K562 (cell line): ENCODE results near the gene CPA3. TPM values are rescaled to one million over a fixed set of nuclear protein-coding genes. Genes with fewer than 3 reads are reported as not detected.

Source experiments
- ATAC-seq: fragments of 200-7000 bp; cut with Tn5 transposase; 3 replicates; pipeline ENCODE4 v1.9.1; 2020; ENCODE audit warnings: moderate library complexity
- BruUV-seq: library from RNA; stranded (reverse); fragments of 400-500 nt; replicated peaks from 2 replicates; lab custom pipeline; 2021; lab: Mats Ljungman, UMichigan
- CTCF ChIA-PET: fragments of 300-600 bp; formaldehyde crosslinking; extraction: SDS; loops from one replicate; lab custom pipeline; 2021; ENCODE audit warnings: low intra/inter-chr PET ratio; lab: Yijun Ruan, JAX
- POLR2A ChIA-PET: fragments of 300-600, 350-650 bp; sonication (Branson Sonifier 250); formaldehyde crosslinking; extraction: SDS; loops from one replicate; lab custom pipeline; 2021; ENCODE audit warnings: antibody characterized with exemption, inconsistent platforms; lab: Yijun Ruan, JAX
- DNase-seq, 4 experiments: peaks; one replicate each; pipeline versions ENCODE4 v3.0.0 to v3.0.0-alpha.2; 2011 to 2018; ENCODE audit warnings: low spot score in 3 of 4, mixed read lengths in 3 of 4; ENCODE audit errors: extremely low read depth in 1 of 4
- FAIRE-seq: peaks from 2 replicates; lab custom pipeline; 2011; peaks lifted over from hg19 to GRCh38; lab: Jason Lieb, UNC
- H2AFZ ChIP-seq: 2 replicates; pipeline ENCODE4 v1.6.0; 2011; ENCODE audit warnings: low read depth, low read length, control low read depth, inconsistent platforms
- H3K27ac ChIP-seq: fragments of 200-600 bp; 3 replicates; pipeline ENCODE4 v1.8.0; 2011; ENCODE audit warnings: low read depth, mild to moderate bottlenecking, control low read depth, inconsistent platforms, low read length, moderate library complexity, mixed read lengths; ENCODE audit errors: extremely low read depth
- H3K27me3 ChIP-seq, 2 experiments: fragments of 300-600 bp in 1 of 2; 2 replicates in 1 of 2; 3 replicates in 1 of 2; pipeline versions ENCODE4 v1.6.0 to v1.8.0; 2011; ENCODE audit warnings: inconsistent platforms in 2 of 2, low read length in 2 of 2, mild to moderate bottlenecking in 1 of 2, mixed read lengths in 1 of 2, moderate library complexity in 1 of 2; ENCODE audit not compliant: control insufficient read depth in 2 of 2, insufficient read depth in 2 of 2
- H3K36me3 ChIP-seq: fragments of 300-600 bp; 3 replicates; pipeline ENCODE4 v1.8.0; 2011; ENCODE audit warnings: mild to moderate bottlenecking, low read length, inconsistent platforms; ENCODE audit not compliant: control insufficient read depth, insufficient read depth
- H3K4me1 ChIP-seq, 2 experiments: fragments of 200-600 bp in 1 of 2; replicated peaks in 1 of 2; 2 replicates in 1 of 2; 3 replicates in 1 of 2; pipeline versions ENCODE4 v1.5.1 to v1.8.0; 2011; ENCODE audit warnings: inconsistent platforms in 2 of 2, low read length in 2 of 2, mild to moderate bottlenecking in 1 of 2, mixed read lengths in 1 of 2, moderate library complexity in 1 of 2; ENCODE audit not compliant: control insufficient read depth in 2 of 2, insufficient read depth in 2 of 2
- H3K4me2 ChIP-seq: 2 replicates; pipeline ENCODE4 v1.6.1; 2011; ENCODE audit warnings: low read length, control low read depth, inconsistent platforms, mixed read lengths; ENCODE audit not compliant: insufficient read depth
- H3K4me3 ChIP-seq: fragments of 200-600 bp; sonication (generic), shearing (Covaris generic); 2 replicates; pipeline ENCODE4 v1.5.1; 2016; ENCODE audit warnings: control low read depth, inconsistent platforms
- H3K79me2 ChIP-seq: fragments of 200-600 bp; 3 replicates; pipeline ENCODE4 v1.8.0; 2011; ENCODE audit warnings: low read length, inconsistent platforms; ENCODE audit not compliant: control insufficient read depth, insufficient read depth
- H3K9ac ChIP-seq, 2 experiments: 2 replicates each; pipeline versions ENCODE4 v1.6.0 to v1.6.1; 2011; ENCODE audit warnings: low read depth in 2 of 2, low read length in 2 of 2, control low read depth in 1 of 2, inconsistent platforms in 1 of 2, mild to moderate bottlenecking in 1 of 2, mixed read lengths in 1 of 2; ENCODE audit not compliant: insufficient read depth in 1 of 2
- H3K9me1 ChIP-seq: one replicate; pipeline ENCODE4 v1.6.0; 2011; ENCODE audit warnings: inconsistent platforms, mild to moderate bottlenecking, low read length, moderate library complexity; ENCODE audit not compliant: control insufficient read depth, insufficient read depth
- H3K9me3 ChIP-seq: replicated peaks from 2 replicates; pipeline ENCODE4 v1.5.1; 2011; ENCODE audit warnings: low read depth, low read length, inconsistent platforms; ENCODE audit not compliant: control insufficient read depth, insufficient read depth
- H4K20me1 ChIP-seq: replicated peaks from 2 replicates; pipeline ENCODE4 v1.6.1; 2011; ENCODE audit warnings: low read length, inconsistent platforms, mixed read lengths; ENCODE audit not compliant: control insufficient read depth, insufficient read depth
- GABPB2 ChIP-seq: fragments of 250-450 bp; sonication (Bioruptor Pico); conservative IDR thresholded peaks from 2 replicates; pipeline ENCODE4 v1.5.1; 2021; ENCODE audit warnings: mild to moderate bottlenecking
- RFX5 ChIP-seq: IDR thresholded peaks from 2 replicates; pipeline ENCODE4 v1.6.1; 2011; ENCODE audit warnings: low read depth, mild to moderate bottlenecking, improper control_type of control experiment, low read length
- SMARCA5 ChIP-seq: fragments of 450-650 bp; IDR thresholded peaks from 2 replicates; pipeline ENCODE4 v1.6.1; 2016
- TFE3 ChIP-seq: fragments of 450-650 bp; formaldehyde crosslinking; IDR thresholded peaks from 2 replicates; pipeline ENCODE4 v1.4.0; 2020; ENCODE audit warnings: mild to moderate bottlenecking, mixed read lengths
- ZNF143 ChIP-seq: sonication (generic); formaldehyde crosslinking; IDR thresholded peaks from 2 replicates; pipeline ENCODE4 v1.9.0; 2022; ENCODE audit warnings: mild to moderate bottlenecking, missing genetic modification reagents
- ZNF584 ChIP-seq: fragments of 200-800 bp; sonication (Bioruptor generic); IDR thresholded peaks from 2 replicates; pipeline ENCODE4 v1.6.1; 2016; ENCODE audit warnings: low read depth, mild to moderate bottlenecking, missing genetic modification characterization, missing compliant biosample characterization
- ZNF830 ChIP-seq: fragments of 250-450 bp; sonication (Bioruptor Pico); IDR thresholded peaks from 2 replicates; pipeline ENCODE4 v1.5.0; 2021; ENCODE audit warnings: mild to moderate bottlenecking
- WGBS: fragments of 100-300 bp; shearing (Covaris generic); methylation state at CpG from one replicate; pipeline ENCODE4 v1.1.6; 2016; ENCODE audit warnings: low coverage, mixed read lengths; ENCODE audit not compliant: insufficient coverage; ENCODE audit errors: missing lambda C conversion rate; 5-methylcytosine and 5-hydroxymethylcytosine counted together
- in situ Hi-C: fragments of 300-500 bp; cut with MboI; formaldehyde crosslinking; loops from 4 replicates; pipeline ENCODE4 v1.15.0; 2018; ENCODE audit warnings: inconsistent platforms, mixed read lengths
- intact Hi-C: fragments of 100-400 bp; cut with micrococcal nuclease; formaldehyde crosslinking; loops from 2 replicates; pipeline ENCODE4 v1.14.2; 2022
- polyA plus RNA-seq, 8 experiments: library from polyadenylated mRNA; depleted of rRNA in 4 of 8; stranded (reverse) in 5 of 8; unstranded in 3 of 8; fragments of >200 nt; fragmentation: Nextera tagmentation in 2 of 8; fragmentation: Illumina TruSeq in 1 of 8; extraction: Ambion mirVana in 2 of 8; extraction: Trizol in 1 of 8; gene quantifications; 2 replicates each; pipeline versions ENCODE4 v1.2.1 to v1.2.3, GENCODE V29; 2011 to 2014; ENCODE audit warnings: inconsistent platforms in 1 of 8, missing spikeins in 1 of 8
- total RNA-seq, 7 experiments: library from RNA; depleted of rRNA in 6 of 7; stranded (reverse); fragments of >200 nt in 6 of 7; fragmentation: Illumina TruSeq in 2 of 7; extraction: Trizol in 2 of 7; gene quantifications; 2 replicates each; pipeline versions ENCODE4 v1.2.1 to v1.2.3, GENCODE V29; 2011 to 2021; ENCODE audit warnings: low replicate concordance in 1 of 7

Gene CPA3
- total and polyA plus RNA-seq, 9 of the 15 experiments (the other 6 are each of a cell fraction or from before 2014, with no cell fraction given), result not detected

- WGBS, result 0% methylated on average over 3 of the region's 3 CpGs
- POLR2A ChIA-PET, result no interaction called here
- Histone ChIP-seq H3K9me1 (no peaks in the 10 kb centered on the region), H3K27me3 (no peaks in the 10 kb centered on the region), H3K4me3 (no peak overlapping the region), H3K9me3 (no peaks in the 10 kb centered on the region), H3K36me3 (no peaks in the 10 kb centered on the region), H3K79me2 (no peaks in the 10 kb centered on the region), H3K4me1 (no peaks in the 10 kb centered on the region), H4K20me1 (no peaks in the 10 kb centered on the region), H2AFZ (no peak overlapping the region), H3K9ac (no peak overlapping the region), H3K4me2 (no peak overlapping the region), H3K27ac (no peak overlapping the region)
- CTCF ChIA-PET, result no interaction called here
- intact Hi-C loops, result no loop called here
- in situ Hi-C loops, result no loop called here
- no peak for FAIRE-seq
- ATAC-seq, result no peak
- TF ChIP-seq SMARCA5, result no peak
- TF ChIP-seq RFX5, result no peak
- no peak for TF ChIP-seq ZNF830 (CRISPR knock-in tag)
- no peak for TF ChIP-seq ZNF584
- TF ChIP-seq GABPB2 (CRISPR knock-in tag), result no peak
- no peak for TF ChIP-seq TFE3
- TF ChIP-seq ZNF143 (CRISPR knock-in tag), result no peak
- DNase-seq, result no peak
- no TSS peak for BruUV-seq
Observed at GRCh38 chr3:148924562-148924961, 59.5 kb downstream of the CPA3 start.
